SK-N-SH (cell line): ENCODE data around the gene CEP70. TPM values are rescaled to one million over a fixed set of nuclear protein-coding genes. Genes with fewer than 3 reads are reported as not detected.

ENCODE experiments used
- CTCF ChIA-PET: fragments of 300-600, 350-600 bp; formaldehyde crosslinking; extraction: SDS; loops from one replicate; lab custom pipeline; 2021; lab: Yijun Ruan, JAX
- POLR2A ChIA-PET: fragments of 350-600 bp; sonication (Branson Sonifier 250); formaldehyde crosslinking; extraction: SDS; loops from one replicate; lab custom pipeline; 2020; ENCODE audit warnings: antibody characterized with exemption, inconsistent platforms; lab: Yijun Ruan, JAX
- DNase-seq: peaks from one replicate; pipeline ENCODE4 v3.0.0; 2012
- H2AFZ ChIP-seq: fragments of 200-600 bp; sonication (generic); 2 replicates; pipeline ENCODE4 v1.8.1; 2016; ENCODE audit warnings: antibody characterized with exemption, mild to moderate bottlenecking, low read depth
- H3F3A ChIP-seq: fragments of 200-600 bp; sonication (generic); replicated peaks from 2 replicates; pipeline ENCODE3; 2016; ENCODE audit warnings: antibody characterized with exemption, mild to moderate bottlenecking; ENCODE audit not compliant: insufficient read depth
- H3K27ac ChIP-seq, 2 experiments: fragments of 200-500 bp in 1 of 2; fragments of 200-600 bp in 1 of 2; sonication (Bioruptor generic) in 1 of 2; sonication (generic), shearing (Covaris generic) in 1 of 2; 2 replicates each; pipeline versions ENCODE4 v1.5.1 to v1.6.1; 2014 to 2016; ENCODE audit warnings: low read depth in 2 of 2, inconsistent platforms in 1 of 2, low read length in 1 of 2, mild to moderate bottlenecking in 1 of 2, mixed read lengths in 1 of 2
- H3K27me3 ChIP-seq: fragments of 200-600 bp; sonication (generic), shearing (Covaris generic); 2 replicates; pipeline ENCODE4 v1.6.1; 2016; ENCODE audit warnings: mixed run types; ENCODE audit not compliant: insufficient read depth
- H3K36me3 ChIP-seq, 2 experiments: fragments of 200-500 bp in 1 of 2; fragments of 200-600 bp in 1 of 2; sonication (Bioruptor generic) in 1 of 2; sonication (generic) in 1 of 2; replicated peaks in 1 of 2; 2 replicates each; pipeline versions ENCODE3 to v1.5.1; 2014 to 2016; ENCODE audit warnings: low read length in 1 of 2, mild to moderate bottlenecking in 1 of 2; ENCODE audit not compliant: insufficient read depth in 2 of 2, control insufficient read depth in 1 of 2
- H3K4me1 ChIP-seq, 2 experiments: fragments of 200-500 bp in 1 of 2; fragments of 200-600 bp in 1 of 2; sonication (Bioruptor generic) in 1 of 2; sonication (generic), shearing (Covaris generic) in 1 of 2; 2 replicates each; pipeline versions ENCODE4 v1.5.1 to v1.6.1; 2014 to 2016; ENCODE audit warnings: low read depth in 1 of 2, low read length in 1 of 2, mixed run types in 1 of 2; ENCODE audit not compliant: insufficient read depth in 2 of 2, control insufficient read depth in 1 of 2
- H3K4me2 ChIP-seq: fragments of 200-600 bp; sonication (generic), shearing (Covaris generic); 2 replicates; pipeline ENCODE4 v1.6.1; 2017; ENCODE audit warnings: mixed run types
- H3K4me3 ChIP-seq, 2 experiments: fragments of 200-500 bp in 1 of 2; fragments of 200-600 bp in 1 of 2; sonication (Bioruptor generic) in 1 of 2; sonication (generic), shearing (Covaris generic) in 1 of 2; 2 replicates each; pipeline versions ENCODE4 v1.5.1 to v1.8.1; 2014 to 2016; ENCODE audit warnings: low read depth in 2 of 2, inconsistent platforms in 1 of 2, low read length in 1 of 2, mild to moderate bottlenecking in 1 of 2, mixed read lengths in 1 of 2, moderate library complexity in 1 of 2
- H3K79me2 ChIP-seq: fragments of 200-600 bp; sonication (generic); 2 replicates; pipeline ENCODE4 v1.8.1; 2017; ENCODE audit warnings: mild to moderate bottlenecking; ENCODE audit not compliant: insufficient read depth
- H3K9ac ChIP-seq: fragments of 200-600 bp; sonication (generic); 2 replicates; pipeline ENCODE4 v1.6.1; 2017; ENCODE audit warnings: mixed run types
- H3K9me2 ChIP-seq: fragments of 200-600 bp; sonication (generic); 2 replicates; pipeline ENCODE4 v1.6.1; 2017; ENCODE audit warnings: mixed run types
- H3K9me3 ChIP-seq: fragments of 200-600 bp; sonication (generic); 2 replicates; pipeline ENCODE4 v1.6.1; 2017; ENCODE audit warnings: mixed run types, mild to moderate bottlenecking, moderate library complexity
- H4K20me1 ChIP-seq: fragments of 200-600 bp; sonication (generic); 2 replicates; pipeline ENCODE4 v1.6.1; 2017; ENCODE audit warnings: mild to moderate bottlenecking, mixed run types; ENCODE audit not compliant: insufficient read depth
- EP300 ChIP-seq, 2 experiments: IDR thresholded peaks; 2 replicates each; pipeline versions ENCODE4 v1.4.0 to v1.6.1; 2012; ENCODE audit warnings: borderline replicate concordance in 1 of 2, low read depth in 1 of 2, low read length in 1 of 2
- EZH2phosphoT487 ChIP-seq: fragments of 200-600 bp; sonication (generic); IDR thresholded peaks from 2 replicates; pipeline ENCODE4 v1.6.1; 2017; ENCODE audit warnings: low read depth, mixed run types, mild to moderate bottlenecking, antibody characterized with exemption, moderate library complexity, borderline replicate concordance
- FOXM1 ChIP-seq: IDR thresholded peaks from 2 replicates; pipeline ENCODE4 v1.4.0; 2012; ENCODE audit warnings: low read depth, mild to moderate bottlenecking
- GATA2 ChIP-seq: sonication (generic); formaldehyde crosslinking; IDR thresholded peaks from 2 replicates; pipeline ENCODE4 v1.5.0; 2020; ENCODE audit warnings: mild to moderate bottlenecking, missing genetic modification reagents
- MEF2A ChIP-seq: IDR thresholded peaks from 2 replicates; pipeline ENCODE4 v1.4.0; 2012; ENCODE audit warnings: low read depth, borderline replicate concordance
- NFIC ChIP-seq: IDR thresholded peaks from 2 replicates; pipeline ENCODE4 v1.4.0; 2012; ENCODE audit warnings: borderline replicate concordance
- POLR2AphosphoS5 ChIP-seq: IDR thresholded peaks from 2 replicates; pipeline ENCODE4 v1.6.1; 2012; ENCODE audit warnings: low read depth, low read length
- RAD21 ChIP-seq: IDR thresholded peaks from 2 replicates; pipeline ENCODE4 v1.6.1; 2012; ENCODE audit warnings: mild to moderate bottlenecking, low read length
- RCOR1 ChIP-seq: fragments of 150-350 bp; IDR thresholded peaks from 2 replicates; pipeline ENCODE4 v1.6.1; 2017; ENCODE audit warnings: antibody characterized with exemption, low read length
- RFX5 ChIP-seq: IDR thresholded peaks from 2 replicates; pipeline ENCODE4 v1.6.1; 2012; ENCODE audit warnings: mild to moderate bottlenecking, improper control_type of control experiment, low read length
- SIN3A ChIP-seq: IDR thresholded peaks from 2 replicates; pipeline ENCODE4 v1.6.1; 2012; ENCODE audit warnings: low read depth, mild to moderate bottlenecking, low read length, moderate library complexity, borderline replicate concordance
- SMC3 ChIP-seq: IDR thresholded peaks from 2 replicates; pipeline ENCODE4 v1.6.1; 2012; ENCODE audit warnings: low read depth, low read length, improper control_type of control experiment
- TAF1 ChIP-seq: IDR thresholded peaks from 2 replicates; pipeline ENCODE4 v1.6.1; 2012; ENCODE audit warnings: low read depth, mild to moderate bottlenecking, low read length, moderate library complexity, borderline replicate concordance
- ZBTB33 ChIP-seq: IDR thresholded peaks from 2 replicates; pipeline ENCODE4 v1.4.0; 2012; ENCODE audit warnings: low read depth, borderline replicate concordance
- WGBS: methylation state at CpG from one replicate; pipeline ENCODE4 v1.1.6; 2017; ENCODE audit warnings: low lambda C conversion rate; 5-methylcytosine and 5-hydroxymethylcytosine counted together
- polyA plus RNA-seq, 3 experiments: library from polyadenylated mRNA; depleted of rRNA; stranded (reverse); fragments of >200 nt; gene quantifications; 2 replicates each; pipeline ENCODE4 v1.2.3, GENCODE V29; 2012
- TF ChIP-seq, protein P1 (sequence below): IDR thresholded peaks from 2 replicates; pipeline ENCODE4 v1.4.0; 2012; ENCODE audit warnings: low read depth, borderline replicate concordance
- TF ChIP-seq, protein P2 (sequence below): fragments of 150-350 bp; IDR thresholded peaks from 2 replicates; pipeline ENCODE4 v1.6.1; 2016; ENCODE audit warnings: mild to moderate bottlenecking, low read depth, low read length

CEP70 gene
- polyA plus RNA-seq, 1 of the 3 experiments (the other 2 are of a cell fraction) = 3.7 TPM

GRCh38 chr3:138464491-138464860 lies 129.6 kb downstream of the CEP70 start:
- CTCF ChIA-PET = interaction anchor here (0.7 to 2.5 kb wide), 3 partner anchors 15 to 460 kb away, joined by 4 to 9 read pairs (median 4); no protein-coding TSS in a partner anchor
- Histone ChIP-seq H3K27ac (no peak overlapping the region), H3K4me1 (peaks cover 0 to 5% of the 10 kb centered on the region in 2 experiments; a peak in 1 of 4 replicates), H3K9ac (no peak overlapping the region), H2AFZ (no peak overlapping the region), H3K9me3 (no peaks in the 10 kb centered on the region), H3K36me3 (no peaks in the 10 kb centered on the region), H3K27me3 (no peaks in the 10 kb centered on the region), H3K79me2 (no peaks in the 10 kb centered on the region), H3F3A (peaks cover 4% of the 10 kb centered on the region), H3K4me3 (no peak overlapping the region), H3K4me2 (no peak overlapping the region), H4K20me1 (no peaks in the 10 kb centered on the region), H3K9me2 (no peaks in the 10 kb centered on the region)
- DNase-seq = no peak
- TF ChIP-seq ZBTB33 = no peak
- no peak for TF ChIP-seq SMC3
- no peak for TF ChIP-seq RCOR1
- TF ChIP-seq MEF2A = no peak
- TF ChIP-seq RFX5 = no peak
- TF ChIP-seq EZH2phosphoT487 = no peak
- TF ChIP-seq, protein P1, sequence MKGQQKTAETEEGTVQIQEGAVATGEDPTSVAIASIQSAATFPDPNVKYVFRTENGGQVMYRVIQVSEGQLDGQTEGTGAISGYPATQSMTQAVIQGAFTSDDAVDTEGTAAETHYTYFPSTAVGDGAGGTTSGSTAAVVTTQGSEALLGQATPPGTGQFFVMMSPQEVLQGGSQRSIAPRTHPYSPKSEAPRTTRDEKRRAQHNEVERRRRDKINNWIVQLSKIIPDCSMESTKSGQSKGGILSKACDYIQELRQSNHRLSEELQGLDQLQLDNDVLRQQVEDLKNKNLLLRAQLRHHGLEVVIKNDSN = no peak
- TF ChIP-seq TAF1 = no peak
- TF ChIP-seq, protein P2, sequence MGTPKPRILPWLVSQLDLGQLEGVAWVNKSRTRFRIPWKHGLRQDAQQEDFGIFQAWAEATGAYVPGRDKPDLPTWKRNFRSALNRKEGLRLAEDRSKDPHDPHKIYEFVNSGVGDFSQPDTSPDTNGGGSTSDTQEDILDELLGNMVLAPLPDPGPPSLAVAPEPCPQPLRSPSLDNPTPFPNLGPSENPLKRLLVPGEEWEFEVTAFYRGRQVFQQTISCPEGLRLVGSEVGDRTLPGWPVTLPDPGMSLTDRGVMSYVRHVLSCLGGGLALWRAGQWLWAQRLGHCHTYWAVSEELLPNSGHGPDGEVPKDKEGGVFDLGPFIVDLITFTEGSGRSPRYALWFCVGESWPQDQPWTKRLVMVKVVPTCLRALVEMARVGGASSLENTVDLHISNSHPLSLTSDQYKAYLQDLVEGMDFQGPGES = no peak
- TF ChIP-seq POLR2AphosphoS5 = no peak
- no peak for TF ChIP-seq GATA2 (CRISPR knock-in tag)
- TF ChIP-seq RAD21 = no peak
- WGBS = 79% methylated on average over 2 of the region's 2 CpGs
- POLR2A ChIA-PET = no interaction called here

DNA sequence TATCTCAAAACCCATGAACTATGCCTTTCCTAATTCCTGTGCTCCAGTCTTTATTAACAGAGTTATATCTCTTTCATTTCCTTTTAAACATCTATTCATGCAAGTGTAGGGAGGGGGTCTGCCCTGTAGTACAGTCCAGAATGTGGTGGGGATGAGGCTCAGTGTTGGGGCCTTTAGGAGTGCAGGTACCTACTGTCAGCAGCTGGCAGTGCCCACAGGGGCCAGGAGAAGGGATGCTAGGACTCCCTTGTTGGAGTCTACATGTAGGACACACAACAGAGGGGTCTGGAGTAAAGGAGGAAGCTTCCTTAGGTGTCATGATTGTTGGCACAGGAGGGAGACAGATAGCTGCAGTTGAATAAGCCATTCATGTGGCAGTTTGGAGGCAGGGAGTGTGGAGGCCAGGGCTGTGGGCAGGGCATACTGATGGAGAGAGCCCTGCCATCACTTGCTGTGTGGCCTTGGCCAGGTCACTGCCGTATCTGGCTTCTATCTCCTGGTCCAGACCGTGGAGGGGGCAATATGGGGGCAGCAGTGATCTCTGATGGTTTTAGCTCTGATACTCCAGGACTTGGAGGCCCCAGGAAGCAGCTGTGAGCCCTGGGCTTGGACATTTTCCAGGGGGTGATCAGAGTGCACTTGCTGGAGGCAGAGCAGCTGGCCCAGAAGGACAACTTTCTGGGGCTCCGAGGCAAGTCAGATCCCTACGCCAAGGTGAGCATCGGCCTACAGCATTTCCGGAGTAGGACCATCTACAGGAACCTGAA lies 130.2 kb downstream of the CEP70 start:
- no peak for TF ChIP-seq NFIC
- TF ChIP-seq SIN3A = no peak
- TF ChIP-seq RCOR1 = no peak
- no peak for TF ChIP-seq EP300 (IDR thresholded peaks at IDR 0.05; ENCODE audit: borderline replicate concordance in 1 of 2, low read depth in 1 of 2, low read length in 1 of 2)
- no peak for TF ChIP-seq FOXM1
- no peak for TF ChIP-seq TAF1
- TF ChIP-seq, all 33 proteins: peak for 0
- Histone ChIP-seq H3F3A (peaks cover 4% of the 10 kb centered on the region), H3K79me2 (no peaks in the 10 kb centered on the region), H3K27me3 (no peaks in the 10 kb centered on the region), H3K9me3 (no peaks in the 10 kb centered on the region), H3K27ac (no peak overlapping the region), H3K9ac (no peak overlapping the region), H3K4me3 (no peak overlapping the region), H2AFZ (no peak overlapping the region), H3K4me2 (no peak overlapping the region), H4K20me1 (no peaks in the 10 kb centered on the region), H3K9me2 (no peaks in the 10 kb centered on the region), H3K4me1 (peaks cover 0 to 2% of the 10 kb centered on the region in 2 experiments; a peak in 1 of 4 replicates), H3K36me3 (no peaks in the 10 kb centered on the region)
- DNase-seq = no peak
- ChIA-PET POLR2A (no interaction called here), CTCF (interaction anchor here (0.6 to 1.9 kb wide), 10 partner anchors 15 to 472 kb away, joined by 3 to 8 read pairs (median 4); no protein-coding TSS in a partner anchor)
- WGBS = no CpG with 5 or more reads among the region's 6 CpGs
